GM12878 (cell line): ENCODE measurements around the gene ERN1. TPM values are rescaled to one million over a fixed set of nuclear protein-coding genes. Genes with fewer than 3 reads are reported as not detected.
A peak's percentile ranks its signal among the peaks of the same experiment; 100 is the strongest.

Source experiments
- ATAC-seq: fragments of 200-7000 bp; cut with Tn5 transposase; 3 replicates; pipeline ENCODE4 v1.9.1; 2020; ENCODE audit warnings: mild to moderate bottlenecking, moderate library complexity
- BruUV-seq: library from RNA; stranded (reverse); fragments of 400-500 nt; replicated peaks from 2 replicates; lab custom pipeline; 2021; lab: Mats Ljungman, UMichigan
- CTCF ChIA-PET: fragments of 300-600 bp; sonication (Branson Sonifier 250); formaldehyde crosslinking; extraction: SDS; loops from one replicate; lab custom pipeline; 2021; ENCODE audit warnings: inconsistent platforms; lab: Yijun Ruan, JAX
- POLR2A ChIA-PET: fragments of 350-600 bp; formaldehyde crosslinking; extraction: SDS; loops from one replicate; lab custom pipeline; 2021; ENCODE audit warnings: inconsistent platforms; lab: Charles Lee
- RAD21 ChIA-PET: fragments of 300-600 bp; sonication (Branson Sonifier 250); formaldehyde crosslinking; loops from one replicate; lab custom pipeline; 2023; ENCODE audit warnings: antibody characterized with exemption; ENCODE audit not compliant: unreplicated experiment; lab: Charles Lee
- SMC1A ChIA-PET: fragments of 300-600 bp; sonication (Branson Sonifier 250); formaldehyde crosslinking; loops from one replicate; lab custom pipeline; 2023; ENCODE audit not compliant: unreplicated experiment, uncharacterized antibody; lab: Charles Lee
- DNase-seq: peaks from one replicate; pipeline ENCODE4 v3.0.0-alpha.2; 2011; ENCODE audit warnings: low read depth, low spot score
- FAIRE-seq: peaks from 3 replicates; lab custom pipeline; 2011; peaks lifted over from hg19 to GRCh38; lab: Jason Lieb, UNC
- H2AFZ ChIP-seq: 2 replicates; pipeline ENCODE4 v1.6.0; 2011; ENCODE audit warnings: low read depth, low read length, control low read depth; ENCODE audit not compliant: control insufficient read depth
- H3K27ac ChIP-seq: 2 replicates; pipeline ENCODE4 v1.5.1; 2011; ENCODE audit warnings: control low read depth; ENCODE audit not compliant: control insufficient read depth, insufficient read depth
- H3K27me3 ChIP-seq, 2 experiments: replicated peaks in 1 of 2; 2 replicates each; pipeline versions ENCODE4 v1.6.0 to v1.6.1; 2011; ENCODE audit warnings: low read length in 1 of 2; ENCODE audit not compliant: control insufficient read depth in 2 of 2, insufficient read depth in 2 of 2
- H3K36me3 ChIP-seq, 2 experiments: 2 replicates each; pipeline ENCODE4 v1.5.1; 2011; ENCODE audit warnings: low read length in 1 of 2; ENCODE audit not compliant: control insufficient read depth in 2 of 2, insufficient read depth in 2 of 2
- H3K4me1 ChIP-seq: 2 replicates; pipeline ENCODE4 v1.6.1; 2011; ENCODE audit warnings: mild to moderate bottlenecking, low read length, moderate library complexity, mixed read lengths; ENCODE audit not compliant: control insufficient read depth, insufficient read depth
- H3K4me2 ChIP-seq: 2 replicates; pipeline ENCODE4 v1.6.0; 2011; ENCODE audit warnings: control low read depth; ENCODE audit not compliant: control insufficient read depth, insufficient read depth
- H3K4me3 ChIP-seq: fragments of 200-600 bp; sonication (generic); 2 replicates; pipeline ENCODE4 v1.5.1; 2016
- H3K79me2 ChIP-seq: 2 replicates; pipeline ENCODE4 v1.6.0; 2011; ENCODE audit warnings: low read length; ENCODE audit not compliant: control insufficient read depth, insufficient read depth
- H3K9ac ChIP-seq: 2 replicates; pipeline ENCODE4 v1.8.0; 2011; ENCODE audit warnings: low read length, control low read depth, mixed read lengths; ENCODE audit not compliant: control insufficient read depth, insufficient read depth
- H3K9me3 ChIP-seq: replicated peaks from 3 replicates; pipeline ENCODE4 v1.5.1; 2011; ENCODE audit warnings: mild to moderate bottlenecking, low read length; ENCODE audit not compliant: control insufficient read depth, insufficient read depth
- H4K20me1 ChIP-seq: 2 replicates; pipeline ENCODE4 v1.6.0; 2011; ENCODE audit not compliant: control insufficient read depth, insufficient read depth
- EP300 ChIP-seq, 2 experiments: fragments of 150-350 bp in 1 of 2; IDR thresholded peaks; 2 replicates each; pipeline ENCODE4 v1.6.1; 2011 to 2012; ENCODE audit warnings: low read depth in 2 of 2, low read length in 2 of 2, borderline replicate concordance in 1 of 2, improper control_type of control experiment in 1 of 2, inconsistent platforms in 1 of 2; ENCODE audit not compliant: control insufficient read depth in 1 of 2
- FOXM1 ChIP-seq: IDR thresholded peaks from 2 replicates; pipeline ENCODE4 v1.6.1; 2012; ENCODE audit warnings: low read depth, mild to moderate bottlenecking, inconsistent platforms, low read length, moderate library complexity
- HCFC1 ChIP-seq: fragments of 150-350 bp; IDR thresholded peaks from 2 replicates; pipeline ENCODE4 v1.6.1; 2014; ENCODE audit warnings: low read length
- HDGF ChIP-seq: fragments of 450-650 bp; IDR thresholded peaks from 2 replicates; pipeline ENCODE4 v1.6.1; 2016; ENCODE audit warnings: antibody characterized with exemption
- PAX5 ChIP-seq: IDR thresholded peaks from 2 replicates; pipeline ENCODE4 v1.6.1; 2011; ENCODE audit warnings: low read depth, low read length, borderline replicate concordance
- POLR2A ChIP-seq: IDR thresholded peaks from 2 replicates; pipeline ENCODE4 v1.6.1; 2011; ENCODE audit warnings: low read depth, mild to moderate bottlenecking, low read length
- ZNF384 ChIP-seq: IDR thresholded peaks from 2 replicates; pipeline ENCODE4 v1.6.1; 2012; ENCODE audit warnings: low read depth, mild to moderate bottlenecking, low read length, improper control_type of control experiment, borderline replicate concordance
- WGBS: methylation state at CpG from one replicate; pipeline ENCODE4 v1.1.6; 2016; ENCODE audit warnings: low lambda C conversion rate; ENCODE audit not compliant: insufficient replicate concordance, insufficient coverage; ENCODE audit errors: missing lambda C conversion rate; 5-methylcytosine and 5-hydroxymethylcytosine counted together
- in situ Hi-C: fragments of 300-500 bp; cut with MboI; formaldehyde crosslinking; loops from 9 replicates; pipeline ENCODE4 v1.14.3; 2018; ENCODE audit warnings: mixed read lengths
- intact Hi-C: fragments of 100-400 bp; cut with micrococcal nuclease; formaldehyde crosslinking; loops from one replicate; pipeline ENCODE4 v1.14.2; 2022; ENCODE audit not compliant: unreplicated experiment
- polyA plus RNA-seq, 11 experiments: library from polyadenylated mRNA; depleted of rRNA in 4 of 11; unstranded in 6 of 11; stranded (reverse) in 5 of 11; fragments of >200 nt; fragmentation: Nextera tagmentation in 4 of 11; fragmentation: Illumina TruSeq in 1 of 11; extraction: Ambion mirVana in 4 of 11; extraction: Trizol in 1 of 11; gene quantifications; 1 replicate in 1 of 11; 2 replicates in 10 of 11; pipeline versions ENCODE4 v1.2.1 to v1.2.3, GENCODE V29; 2011 to 2016; ENCODE audit warnings: inconsistent platforms in 2 of 11, missing spikeins in 2 of 11, low read depth in 1 of 11
- total RNA-seq, 4 experiments: library from RNA; depleted of rRNA in 3 of 4; stranded (reverse); fragments of >200 nt in 3 of 4; fragmentation: Illumina TruSeq in 1 of 4; extraction: Trizol in 1 of 4; gene quantifications; 2 replicates each; pipeline versions ENCODE4 v1.2.1 to v1.2.3, GENCODE V29; 2013 to 2021
- TF ChIP-seq, protein P1 (sequence below): fragments of 450-650 bp; IDR thresholded peaks from 2 replicates; pipeline ENCODE4 v1.6.1; 2016; ENCODE audit warnings: mild to moderate bottlenecking
- TF ChIP-seq, protein P2 (sequence below): fragments of 450-650 bp; IDR thresholded peaks from 2 replicates; pipeline ENCODE4 v1.6.1; 2014; ENCODE audit warnings: mild to moderate bottlenecking

The ERN1 gene
- total and polyA plus RNA-seq, 10 of the 15 experiments (the other 5 are each of a cell fraction or from before 2014, with no cell fraction given): 2.6 to 19.2 (median 7.6) TPM

DNA sequence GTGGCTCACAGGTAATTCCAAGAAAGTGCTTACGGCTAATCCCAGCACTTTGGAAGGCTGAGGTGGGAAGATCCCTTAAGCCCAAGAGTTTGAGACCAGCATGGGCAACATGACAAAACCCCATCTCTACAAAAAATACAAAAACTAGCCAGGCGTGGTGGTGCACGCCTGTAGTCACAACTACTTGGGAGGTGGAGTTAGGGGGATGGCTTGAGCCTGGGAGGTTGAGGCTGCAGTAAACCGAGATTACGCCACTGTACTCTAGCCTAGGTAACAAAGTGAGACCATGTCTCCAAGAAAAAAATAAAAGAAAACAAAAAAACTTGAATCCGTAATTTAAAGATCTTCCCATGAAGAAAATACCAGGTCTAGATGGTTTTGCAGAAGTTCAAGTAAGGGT is 114.5 kb downstream of the ERN1 start:
- H3K36me3 ChIP-seq: no peaks in the 10 kb centered on the region
- POLR2A ChIA-PET: no interaction called here
- ATAC-seq: no peak
- peak overlapping the region; percentile 49 for H3K4me2 ChIP-seq
- no peaks in the 10 kb centered on the region for H4K20me1 ChIP-seq
- H2AFZ ChIP-seq: no peak overlapping the region
- intact Hi-C loops (loop anchor here (5.0 kb wide), 1 partner anchor 63 kb away; no protein-coding TSS in a partner anchor), in situ Hi-C loops (no loop called here)
- SMC1A ChIA-PET: no interaction called here
- CTCF ChIA-PET: no interaction called here
- H3K27ac ChIP-seq: peak overlapping the region; percentile 40
- RAD21 ChIA-PET: no interaction called here
- no peak overlapping the region for H3K9ac ChIP-seq
- peak overlapping the region; percentile 55 for H3K4me3 ChIP-seq
- H3K9me3 ChIP-seq: no peaks in the 10 kb centered on the region
- peaks cover 66% of the 10 kb centered on the region for H3K79me2 ChIP-seq
- WGBS: 94% methylated on average over 6 of the region's 6 CpGs
- H3K4me1 ChIP-seq: peaks cover 4% of the 10 kb centered on the region
- no TSS peak for BruUV-seq
- no peaks in the 10 kb centered on the region for H3K27me3 ChIP-seq
- no peak for DNase-seq
- FAIRE-seq: no peak
- TF ChIP-seq PAX5: 0 out of 2 replicates have a peak, but pooled peaks have one; percentile 15
- TF ChIP-seq, protein P1, sequence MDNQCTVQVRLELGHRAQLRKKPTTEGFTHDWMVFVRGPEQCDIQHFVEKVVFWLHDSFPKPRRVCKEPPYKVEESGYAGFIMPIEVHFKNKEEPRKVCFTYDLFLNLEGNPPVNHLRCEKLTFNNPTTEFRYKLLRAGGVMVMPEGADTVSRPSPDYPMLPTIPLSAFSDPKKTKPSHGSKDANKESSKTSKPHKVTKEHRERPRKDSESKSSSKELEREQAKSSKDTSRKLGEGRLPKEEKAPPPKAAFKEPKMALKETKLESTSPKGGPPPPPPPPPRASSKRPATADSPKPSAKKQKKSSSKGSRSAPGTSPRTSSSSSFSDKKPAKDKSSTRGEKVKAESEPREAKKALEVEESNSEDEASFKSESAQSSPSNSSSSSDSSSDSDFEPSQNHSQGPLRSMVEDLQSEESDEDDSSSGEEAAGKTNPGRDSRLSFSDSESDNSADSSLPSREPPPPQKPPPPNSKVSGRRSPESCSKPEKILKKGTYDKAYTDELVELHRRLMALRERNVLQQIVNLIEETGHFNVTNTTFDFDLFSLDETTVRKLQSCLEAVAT: peak; percentile 92
- TF ChIP-seq HCFC1: no peak
- no peak for TF ChIP-seq HDGF
- no peak for TF ChIP-seq POLR2A
- TF ChIP-seq ZNF384: no peak
- TF ChIP-seq, protein P2, sequence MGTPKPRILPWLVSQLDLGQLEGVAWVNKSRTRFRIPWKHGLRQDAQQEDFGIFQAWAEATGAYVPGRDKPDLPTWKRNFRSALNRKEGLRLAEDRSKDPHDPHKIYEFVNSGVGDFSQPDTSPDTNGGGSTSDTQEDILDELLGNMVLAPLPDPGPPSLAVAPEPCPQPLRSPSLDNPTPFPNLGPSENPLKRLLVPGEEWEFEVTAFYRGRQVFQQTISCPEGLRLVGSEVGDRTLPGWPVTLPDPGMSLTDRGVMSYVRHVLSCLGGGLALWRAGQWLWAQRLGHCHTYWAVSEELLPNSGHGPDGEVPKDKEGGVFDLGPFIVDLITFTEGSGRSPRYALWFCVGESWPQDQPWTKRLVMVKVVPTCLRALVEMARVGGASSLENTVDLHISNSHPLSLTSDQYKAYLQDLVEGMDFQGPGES: no peak
- TF ChIP-seq EP300 (IDR thresholded peaks at IDR 0.05; ENCODE audit: borderline replicate concordance in 1 of 2, control insufficient read depth in 1 of 2, low read depth in 2 of 2, low read length in 2 of 2): no peak
- TF ChIP-seq FOXM1: no peak
